Cardiac septum (tissue), 1 donor: ENCODE results near the gene PLA2G6. TPM values are rescaled to one million over a fixed set of nuclear protein-coding genes. Genes with fewer than 3 reads are reported as not detected.
"Not testable (repeated sequence)": the region's sequence is repeated elsewhere in the genome, so short reads cannot be mapped to it uniquely, and the experiment has no call there.

ENCODE experiments used
- DNase-seq: peaks from one replicate; pipeline ENCODE4 v3.0.0-alpha.2; 2020; ENCODE audit warnings: low spot score
- intact Hi-C: fragments of 100-400 bp; cut with DNase I; formaldehyde crosslinking; loops from one replicate; pipeline ENCODE4 v1.14.0; 2022
- total RNA-seq: library from RNA; stranded (reverse); fragmentation: NEBNext Ultra II Directional; extraction: Animal tissue kit (Norgen Biotek cat#: 25700); gene quantifications from one replicate; pipeline ENCODE4 v1.2.1, GENCODE V29; 2021
- donor health status: DM: no; HTN: no; CAD: no.

Gene PLA2G6
- total RNA-seq, 1 donor from 2014 or later: 12.5 TPM

GRCh38 chr22:38175206-38176118 is 6.2 kb downstream of the PLA2G6 start:
- intact Hi-C loops: loop anchor here (5.0 kb wide), 1 partner anchor 42 kb away; no protein-coding TSS in a partner anchor
- DNase-seq: no peak

- DNase-seq: no peak
- intact Hi-C loops: loop anchor here (5.0 kb wide), 1 partner anchor 43 kb away; no protein-coding TSS in a partner anchor
Measured at GRCh38 chr22:38174626-38175025, 7.0 kb downstream of the PLA2G6 start.

GRCh38 chr22:38173641-38173906 is 8.1 kb downstream of the PLA2G6 start:
- peak; percentile 7 for DNase-seq
- intact Hi-C loops: no loop called here

GRCh38 chr22:38172832-38173640 is 8.6 kb downstream of the PLA2G6 start:
- intact Hi-C loops: no loop called here
- DNase-seq: peak; percentile 17

- intact Hi-C loops: no loop called here
- DNase-seq: no peak
Measured at GRCh38 chr22:38171927-38172831, 9.5 kb downstream of the PLA2G6 start.

- DNase-seq: no peak
- intact Hi-C loops: no loop called here
Measured at GRCh38 chr22:38170469-38170868, 11.2 kb downstream of the PLA2G6 start.

- intact Hi-C loops: no loop called here
- peak; percentile 67 for DNase-seq
Measured at GRCh38 chr22:38169116-38169515, 12.5 kb downstream of the PLA2G6 start.

GRCh38 chr22:38167988-38168407 is 13.6 kb downstream of the PLA2G6 start:
- intact Hi-C loops: no loop called here

GRCh38 chr22:38165922-38166593 is 15.6 kb downstream of the PLA2G6 start:
- intact Hi-C loops: no loop called here
- peak; percentile 58 for DNase-seq

More at GRCh38 chr22:38167988-38168407, 13.6 kb downstream of the PLA2G6 start:
- peak; percentile 77 for DNase-seq

- DNase-seq: no peak
- intact Hi-C loops: no loop called here
Measured at GRCh38 chr22:38164551-38164918, 17.1 kb downstream of the PLA2G6 start.

- DNase-seq: peak; percentile 59
- intact Hi-C loops: no loop called here
Measured at GRCh38 chr22:38163844-38164550, 17.6 kb downstream of the PLA2G6 start.

- intact Hi-C loops: no loop called here
- DNase-seq: peak; percentile 64
Measured at GRCh38 chr22:38162881-38163843, 18.5 kb downstream of the PLA2G6 start.

- DNase-seq: no peak
- intact Hi-C loops: no loop called here
Measured at GRCh38 chr22:38155703-38156102, 25.9 kb downstream of the PLA2G6 start.

GRCh38 chr22:38154563-38154915 is 27.1 kb downstream of the PLA2G6 start:
- intact Hi-C loops, DNase-seq: not testable (repeated sequence)

GRCh38 chr22:38153821-38154562 is 27.6 kb downstream of the PLA2G6 start:
- DNase-seq: no peak
- intact Hi-C loops: no loop called here

GRCh38 chr22:38151126-38151500 is 30.5 kb downstream of the PLA2G6 start:
- intact Hi-C loops: no loop called here
- DNase-seq: no peak

- intact Hi-C loops: no loop called here
- peak; percentile 26 for DNase-seq
Measured at GRCh38 chr22:38148245-38148644, 33.4 kb downstream of the PLA2G6 start.
